Mammary epithelial cell (primary cell): ENCODE data around the gene TTC39A.

Source experiments
- CTCF ChIP-seq, 2 donors: IDR thresholded peaks in 1 of 2; conservative IDR thresholded peaks in 1 of 2; 2 replicates each; pipeline ENCODE4 v1.5.1; 2011 to 2012; ENCODE audit warnings: inconsistent platforms in 2 of 2, low read length in 2 of 2, mild to moderate bottlenecking in 2 of 2, control low read depth in 1 of 2, low read depth in 1 of 2; ENCODE audit not compliant: insufficient read depth in 1 of 2; ENCODE audit errors: extremely low read depth in 1 of 2
- EZH2 ChIP-seq: IDR thresholded peaks from 2 replicates; pipeline ENCODE4 v1.6.1; 2012; ENCODE audit warnings: low read length, inconsistent platforms, borderline replicate concordance

- TF ChIP-seq CTCF (conservative IDR thresholded peaks at IDR 0.05 in 1 of 2, IDR thresholded peaks at IDR 0.05 in 1 of 2; ENCODE audit: extremely low read depth in 1 of 2, insufficient read depth in 1 of 2, low read depth in 1 of 2, low read length in 2 of 2) (no peak), EZH2 (no peak)
Measured at GRCh38 chr1:51266181-51266580, 64.2 kb downstream of the TTC39A start.
